ENCODE data around the gene NHS. TPM values are rescaled to one million over a fixed set of nuclear protein-coding genes. Genes with fewer than 3 reads are reported as not detected.

The NHS gene
- total RNA-seq, 1 donor from 2014 or later: 8.3 TPM

DNA sequence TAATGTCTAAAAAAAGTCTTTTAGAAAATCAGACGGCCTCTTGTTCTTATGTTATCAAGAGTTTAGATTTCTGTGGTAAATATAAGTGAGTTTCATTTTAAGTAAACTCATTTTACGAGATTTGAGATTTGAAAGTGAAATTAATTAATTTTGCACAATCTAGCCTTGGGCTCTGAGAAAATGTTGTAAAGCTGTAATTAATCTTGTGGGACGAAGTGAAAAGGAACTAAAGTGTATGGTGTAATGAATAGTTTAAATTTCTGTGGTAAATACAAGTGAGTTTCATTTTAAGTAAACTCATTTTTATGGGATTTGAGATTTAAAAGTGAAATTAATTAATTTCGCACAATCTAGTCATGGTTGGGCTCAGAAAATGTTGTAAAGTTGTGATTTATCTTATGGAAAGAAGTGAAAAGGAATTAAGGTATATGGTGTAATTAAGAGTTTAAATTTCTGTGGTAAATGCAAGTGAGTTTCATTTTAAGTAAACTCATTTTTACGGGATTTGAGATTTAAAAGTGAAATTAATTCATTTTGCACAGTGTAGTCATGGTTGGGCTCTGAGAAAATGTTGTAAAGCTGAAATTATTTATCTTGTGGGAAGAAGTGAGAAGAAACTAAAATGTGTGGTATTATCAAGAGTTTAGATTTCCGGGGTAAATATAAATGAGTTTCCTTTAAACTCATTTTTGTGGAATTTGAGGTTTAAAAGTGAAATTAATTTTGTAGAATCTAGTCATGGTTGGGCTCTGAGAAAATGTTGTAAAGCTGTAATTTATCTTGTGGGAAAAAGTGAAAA is 363.9 kb downstream of the NHS start:
- Histone ChIP-seq H3K4me3 (peak overlapping the region; percentile 54 to 62), H3K27ac (peak overlapping the region; percentile 89), H3K36me3 (no peaks in the 10 kb centered on the region), H3K4me1 (no peaks in the 10 kb centered on the region), H3K9me3 (no peaks in the 10 kb centered on the region), H3K27me3 (no peaks in the 10 kb centered on the region)
- TF ChIP-seq POLR2A (IDR thresholded peaks at IDR 0.05): no peak
- TF ChIP-seq CTCF (IDR thresholded peaks at IDR 0.05): no peak
- TF ChIP-seq POLR2AphosphoS5 (IDR thresholded peaks at IDR 0.05; ENCODE audit: insufficient read depth in 1 of 2, low read depth in 1 of 2): no peak
- DNase-seq (ENCODE audit: extremely low spot score in 2 of 2): no peak
- intact Hi-C loops (cut with DNase I): no loop called here

- no peak overlapping the region for H3K4me3 ChIP-seq
- H3K9me3 ChIP-seq: no peaks in the 10 kb centered on the region
- no peaks in the 10 kb centered on the region for H3K27me3 ChIP-seq
- no peaks in the 10 kb centered on the region for H3K4me1 ChIP-seq
- no peak overlapping the region for H3K27ac ChIP-seq
- no peak for TF ChIP-seq POLR2A (IDR thresholded peaks at IDR 0.05)
- TF ChIP-seq POLR2AphosphoS5 (IDR thresholded peaks at IDR 0.05; ENCODE audit: insufficient read depth in 1 of 2, low read depth in 1 of 2): no peak
- TF ChIP-seq CTCF (IDR thresholded peaks at IDR 0.05): no peak
- no peaks in the 10 kb centered on the region for H3K36me3 ChIP-seq
- no peak for DNase-seq (ENCODE audit: extremely low spot score in 2 of 2)
- intact Hi-C loops (cut with DNase I): no loop called here
Measured at GRCh38 chrX:17740137-17741122, 365.4 kb downstream of the NHS start.

GRCh38 chrX:17741123-17741511 is 366.1 kb downstream of the NHS start:
- TF ChIP-seq POLR2A (IDR thresholded peaks at IDR 0.05) (no peak), POLR2AphosphoS5 (IDR thresholded peaks at IDR 0.05; ENCODE audit: insufficient read depth in 1 of 2, low read depth in 1 of 2) (no peak), CTCF (IDR thresholded peaks at IDR 0.05) (no peak)

GRCh38 chrX:17743913-17744312 is 368.9 kb downstream of the NHS start:
- Histone ChIP-seq H3K4me3 (no peak overlapping the region), H3K4me1 (no peaks in the 10 kb centered on the region), H3K27ac (no peak overlapping the region), H3K27me3 (no peaks in the 10 kb centered on the region), H3K36me3 (no peaks in the 10 kb centered on the region), H3K9me3 (no peaks in the 10 kb centered on the region)
- DNase-seq (ENCODE audit: extremely low spot score in 2 of 2): no peak
- TF ChIP-seq CTCF (IDR thresholded peaks at IDR 0.05) (no peak), POLR2A (IDR thresholded peaks at IDR 0.05) (no peak), POLR2AphosphoS5 (IDR thresholded peaks at IDR 0.05; ENCODE audit: insufficient read depth in 1 of 2, low read depth in 1 of 2) (no peak)
- intact Hi-C loops (cut with DNase I): no loop called here

More at GRCh38 chrX:17741123-17741511, 366.1 kb downstream of the NHS start:
- H3K4me1 ChIP-seq: no peaks in the 10 kb centered on the region
- H3K27me3 ChIP-seq: no peaks in the 10 kb centered on the region
- H3K36me3 ChIP-seq: no peaks in the 10 kb centered on the region
- H3K27ac ChIP-seq: no peak overlapping the region
- no peak overlapping the region for H3K4me3 ChIP-seq
- no peaks in the 10 kb centered on the region for H3K9me3 ChIP-seq
- intact Hi-C loops (cut with DNase I): no loop called here
- DNase-seq (ENCODE audit: extremely low spot score in 2 of 2): no peak

All from vagina (tissue), 2 donors.